Vagina (tissue), 2 donors: ENCODE data around the gene MANEAL.

ENCODE experiments used
- POLR2A ChIP-seq, 2 donors: fragments of 450-650 bp; IDR thresholded peaks; one replicate each; pipeline ENCODE4 v1.6.1; 2017; ENCODE audit warnings: antibody characterized with exemption in 2 of 2, mild to moderate bottlenecking in 2 of 2, moderate library complexity in 2 of 2
- TF ChIP-seq, protein P1 (sequence below), 3 experiments: fragments of 450-650 bp in 2 of 3; fragments of 200-600 bp in 1 of 3; sonication (generic) in 1 of 3; IDR thresholded peaks; one replicate each; pipeline ENCODE4 v1.5.1; 2017 to 2019; ENCODE audit warnings: antibody characterized with exemption in 3 of 3, mild to moderate bottlenecking in 2 of 3, moderate library complexity in 2 of 3

DNA sequence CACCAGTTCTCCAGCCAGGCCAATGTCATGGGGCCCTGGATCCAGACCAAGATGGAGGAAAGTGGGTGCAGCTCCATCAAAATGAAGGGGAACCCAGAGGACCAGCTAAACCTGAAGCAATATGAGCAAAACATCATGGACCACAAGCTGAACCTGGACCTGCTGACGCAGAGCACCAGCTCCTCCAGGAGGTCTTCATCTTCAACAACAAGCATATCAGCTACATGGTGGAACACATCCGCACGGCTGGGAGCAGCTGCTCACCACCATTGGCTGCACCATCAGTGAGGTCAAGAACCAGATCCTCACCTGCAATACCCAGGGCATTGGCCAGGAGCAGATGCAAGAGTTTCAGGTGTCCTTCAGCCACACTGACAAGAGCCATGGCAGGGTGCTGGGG lies 15.0 kb upstream of the MANEAL start:
- TF ChIP-seq, protein P1, sequence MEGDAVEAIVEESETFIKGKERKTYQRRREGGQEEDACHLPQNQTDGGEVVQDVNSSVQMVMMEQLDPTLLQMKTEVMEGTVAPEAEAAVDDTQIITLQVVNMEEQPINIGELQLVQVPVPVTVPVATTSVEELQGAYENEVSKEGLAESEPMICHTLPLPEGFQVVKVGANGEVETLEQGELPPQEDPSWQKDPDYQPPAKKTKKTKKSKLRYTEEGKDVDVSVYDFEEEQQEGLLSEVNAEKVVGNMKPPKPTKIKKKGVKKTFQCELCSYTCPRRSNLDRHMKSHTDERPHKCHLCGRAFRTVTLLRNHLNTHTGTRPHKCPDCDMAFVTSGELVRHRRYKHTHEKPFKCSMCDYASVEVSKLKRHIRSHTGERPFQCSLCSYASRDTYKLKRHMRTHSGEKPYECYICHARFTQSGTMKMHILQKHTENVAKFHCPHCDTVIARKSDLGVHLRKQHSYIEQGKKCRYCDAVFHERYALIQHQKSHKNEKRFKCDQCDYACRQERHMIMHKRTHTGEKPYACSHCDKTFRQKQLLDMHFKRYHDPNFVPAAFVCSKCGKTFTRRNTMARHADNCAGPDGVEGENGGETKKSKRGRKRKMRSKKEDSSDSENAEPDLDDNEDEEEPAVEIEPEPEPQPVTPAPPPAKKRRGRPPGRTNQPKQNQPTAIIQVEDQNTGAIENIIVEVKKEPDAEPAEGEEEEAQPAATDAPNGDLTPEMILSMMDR (IDR thresholded peaks at IDR 0.05): no peak
- TF ChIP-seq POLR2A (IDR thresholded peaks at IDR 0.05): no peak
